GM12892 (cell line): ENCODE measurements around the gene BLOC1S3.

ENCODE experiments used
- POLR2A ChIP-seq: IDR thresholded peaks from 2 replicates; pipeline ENCODE4 v1.6.1; 2011; ENCODE audit warnings: low read depth, low read length, control low read depth
- POLR2AphosphoS5 ChIP-seq: IDR thresholded peaks from 2 replicates; pipeline ENCODE4 v1.6.1; 2011; ENCODE audit warnings: low read depth, low read length, control low read depth

GRCh38 chr19:45191375-45191774 lies 12.8 kb downstream of the BLOC1S3 start:
- TF ChIP-seq POLR2AphosphoS5, result no peak
- TF ChIP-seq POLR2A, result no peak
